ENCODE results near the gene RAD51B.
"Not testable (repeated sequence)": the region's sequence is repeated elsewhere in the genome, so short reads cannot be mapped to it uniquely, and the experiment has no call there.

The RAD51B gene

GRCh38 chr14:68219407-68219806 is 399.8 kb downstream of the RAD51B start:
- DNase-seq = no peak

- not testable (repeated sequence) for DNase-seq
Measured at GRCh38 chr14:68221046-68221445, 401.5 kb downstream of the RAD51B start.

- no peak for DNase-seq
Measured at GRCh38 chr14:68222154-68222553, 402.6 kb downstream of the RAD51B start.

GRCh38 chr14:68222726-68223125 is 403.1 kb downstream of the RAD51B start:
- no peak for DNase-seq

GRCh38 chr14:68223631-68224030 is 404.1 kb downstream of the RAD51B start:
- no peak for DNase-seq

GRCh38 chr14:68225321-68225720 is 405.7 kb downstream of the RAD51B start:
- DNase-seq = no peak

GRCh38 chr14:68226523-68226922 is 406.9 kb downstream of the RAD51B start:
- no peak for DNase-seq

- DNase-seq = no peak
Measured at GRCh38 chr14:68228656-68229055, 409.1 kb downstream of the RAD51B start.

GRCh38 chr14:68229423-68230100 is 410.0 kb downstream of the RAD51B start:
- DNase-seq = no peak

GRCh38 chr14:68230202-68230949 is 410.8 kb downstream of the RAD51B start:
- DNase-seq = no peak

- DNase-seq = peak; percentile 36
Measured at GRCh38 chr14:68230950-68231717, 411.6 kb downstream of the RAD51B start.

- DNase-seq = no peak
Measured at GRCh38 chr14:68231898-68232297, 412.3 kb downstream of the RAD51B start.

GRCh38 chr14:68232300-68233055 is 412.9 kb downstream of the RAD51B start:
- DNase-seq = peak; percentile 67

GRCh38 chr14:68233101-68233784 is 413.7 kb downstream of the RAD51B start:
- no peak for DNase-seq

GRCh38 chr14:68234101-68234905 is 414.7 kb downstream of the RAD51B start:
- DNase-seq = peak; percentile 65

- DNase-seq = no peak
Measured at GRCh38 chr14:68235011-68235410, 415.4 kb downstream of the RAD51B start.

- DNase-seq = no peak
Measured at GRCh38 chr14:68236582-68237458, 417.2 kb downstream of the RAD51B start.

GRCh38 chr14:68238551-68238950 is 419.0 kb downstream of the RAD51B start:
- no peak for DNase-seq

- DNase-seq = no peak
Measured at GRCh38 chr14:68238976-68239375, 419.4 kb downstream of the RAD51B start.

Data from DMS53 (cell line).